ENCODE data around the gene TEX101.
"Not testable (repeated sequence)": the region's sequence is repeated elsewhere in the genome, so short reads cannot be mapped to it uniquely, and the experiment has no call there.

Gene TEX101, protein sequence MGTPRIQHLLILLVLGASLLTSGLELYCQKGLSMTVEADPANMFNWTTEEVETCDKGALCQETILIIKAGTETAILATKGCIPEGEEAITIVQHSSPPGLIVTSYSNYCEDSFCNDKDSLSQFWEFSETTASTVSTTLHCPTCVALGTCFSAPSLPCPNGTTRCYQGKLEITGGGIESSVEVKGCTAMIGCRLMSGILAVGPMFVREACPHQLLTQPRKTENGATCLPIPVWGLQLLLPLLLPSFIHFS

GRCh38 chr19:43414554-43414953 is at the start of gene TEX101:
Gene TEX101, plus strand, starts transcription at chr19:43414890. Its CDS starts 1,030 bp downstream, at chr19:43415920.
- DNase-seq (ENCODE audit: low read depth): no peak

GRCh38 chr19:43365677-43366076 is 49.0 kb upstream of the TEX101 start:
- not testable (repeated sequence) for DNase-seq (ENCODE audit: low read depth)

- DNase-seq (ENCODE audit: low read depth): no peak
Observed at GRCh38 chr19:43367822-43368221, 46.9 kb upstream of the TEX101 start.

DNA sequence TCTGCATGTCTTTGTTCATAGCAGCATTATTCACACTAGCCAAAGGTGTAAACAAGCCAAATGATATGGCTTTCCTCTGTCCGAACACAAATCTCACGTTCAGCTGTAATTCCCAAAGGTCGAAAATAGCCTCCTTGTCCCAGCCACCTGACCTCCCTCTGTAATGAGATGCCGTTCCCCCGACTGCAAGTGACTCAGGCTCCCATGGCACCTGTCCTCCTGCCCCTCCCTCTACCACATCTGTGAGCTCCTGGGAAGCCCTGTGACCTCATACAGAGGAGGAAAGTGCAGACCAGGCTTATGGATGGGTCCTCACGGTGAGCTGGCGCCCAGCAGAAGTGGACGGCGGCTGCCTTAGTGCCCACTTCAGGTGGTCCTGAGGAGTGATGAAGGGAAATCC is 45.8 kb upstream of the TEX101 start:
- not testable (repeated sequence) for DNase-seq (ENCODE audit: low read depth)

DNA sequence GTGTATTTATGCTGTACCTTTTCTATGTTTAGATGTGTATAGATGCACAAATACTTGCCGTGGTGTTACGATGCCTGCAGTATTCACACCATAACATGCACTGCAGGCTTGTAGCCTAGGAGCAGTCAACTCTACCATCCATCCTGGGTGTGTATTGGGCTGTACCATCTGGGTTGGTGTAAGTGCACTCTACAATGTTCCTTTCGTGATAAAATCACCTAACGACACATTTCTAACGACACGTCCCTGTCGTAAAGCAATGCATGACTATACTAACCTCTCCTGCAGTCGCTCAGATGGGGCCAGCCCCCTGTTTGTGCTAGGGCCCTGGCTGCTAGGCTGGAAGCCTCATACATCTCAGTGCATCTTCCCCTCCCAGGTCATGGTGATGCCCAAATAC is 42.8 kb upstream of the TEX101 start:
- no peak for DNase-seq (ENCODE audit: low read depth)

GRCh38 chr19:43372462-43372861 is 42.2 kb upstream of the TEX101 start:
- no peak for DNase-seq (ENCODE audit: low read depth)

- DNase-seq (ENCODE audit: low read depth): not testable (repeated sequence)
Observed at GRCh38 chr19:43377624-43378023, 37.1 kb upstream of the TEX101 start.

DNA sequence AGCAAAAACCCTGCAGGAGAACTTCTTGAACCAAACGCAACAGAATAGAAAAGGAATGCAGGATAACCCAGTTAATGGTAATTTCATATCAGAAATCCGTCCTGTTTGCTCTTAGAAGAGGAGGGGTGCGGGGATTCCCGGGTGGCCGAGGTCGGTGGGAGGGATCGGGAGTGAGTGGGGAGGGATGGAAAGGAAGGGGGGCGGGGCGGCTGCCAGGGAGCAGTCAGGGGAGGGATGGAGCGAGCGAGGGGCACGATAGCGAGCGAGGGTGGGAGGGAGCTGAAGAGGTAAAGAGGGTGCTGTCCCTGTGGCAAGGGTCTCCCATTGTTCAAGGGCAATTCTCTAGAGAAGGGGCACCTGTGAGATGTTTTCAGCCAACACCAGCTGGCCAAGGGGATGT is 34.7 kb upstream of the TEX101 start:
- DNase-seq (ENCODE audit: low read depth): no peak

DNA sequence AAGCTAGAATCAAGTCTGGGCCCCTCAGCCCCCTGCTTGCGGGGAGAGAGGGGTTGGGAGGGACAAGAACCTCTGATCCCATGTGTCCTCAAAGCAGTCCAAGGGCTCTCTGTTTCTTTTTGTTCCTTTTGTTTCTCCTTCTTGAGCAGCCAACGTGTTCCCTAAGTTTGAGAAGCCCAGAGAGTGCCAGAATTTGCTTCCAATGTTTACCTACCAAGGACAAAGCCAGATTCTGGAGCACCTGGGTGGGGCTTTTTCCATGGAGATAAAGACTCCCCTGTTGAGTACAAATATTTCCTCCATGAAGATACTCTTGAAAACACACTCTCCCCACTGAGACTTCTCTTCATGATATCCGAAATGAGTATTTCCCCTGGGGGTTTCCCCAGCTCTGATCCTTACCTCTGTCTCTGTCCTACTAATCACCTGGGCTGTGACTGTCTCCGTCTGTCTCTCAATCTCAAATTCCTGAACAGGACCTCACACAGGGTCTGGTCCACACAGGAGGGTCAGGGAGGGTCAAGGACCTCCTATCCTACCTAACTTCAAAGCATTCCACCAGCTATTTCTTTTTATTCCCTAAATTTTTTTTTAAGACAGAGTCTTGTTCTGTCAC is 33.8 kb upstream of the TEX101 start:
- no peak for DNase-seq (ENCODE audit: low read depth)

DNA sequence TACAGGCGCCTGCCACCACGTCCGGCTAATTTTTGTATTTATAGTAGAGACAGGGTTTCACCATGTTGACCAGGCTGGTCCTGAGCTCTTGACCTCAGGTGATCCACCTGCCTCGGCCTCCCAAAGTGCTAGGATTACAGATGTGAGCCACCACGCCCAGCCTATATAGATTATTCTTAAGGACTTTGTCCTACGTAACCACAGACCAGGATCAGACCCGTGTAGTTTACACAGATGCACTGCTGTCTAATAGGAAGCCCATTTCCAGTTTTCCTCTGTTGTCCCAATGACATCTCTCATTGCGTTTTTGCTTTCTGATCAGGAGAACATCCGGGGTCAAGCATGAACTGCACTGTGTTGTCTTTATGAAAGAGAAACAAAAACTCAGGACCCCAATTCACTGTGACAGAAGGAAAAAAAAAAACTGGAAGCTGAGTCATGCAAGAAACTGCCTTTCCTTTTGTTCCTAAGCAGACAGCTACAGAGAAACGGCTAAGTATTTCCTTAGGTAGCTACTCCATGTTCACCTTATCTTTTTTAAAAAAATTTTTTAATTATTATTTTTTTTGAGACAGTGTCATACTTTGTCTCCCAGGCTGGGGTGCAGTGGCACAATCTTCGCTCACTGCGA is 32.0 kb upstream of the TEX101 start:
- DNase-seq (ENCODE audit: low read depth): not testable (repeated sequence)

DNA sequence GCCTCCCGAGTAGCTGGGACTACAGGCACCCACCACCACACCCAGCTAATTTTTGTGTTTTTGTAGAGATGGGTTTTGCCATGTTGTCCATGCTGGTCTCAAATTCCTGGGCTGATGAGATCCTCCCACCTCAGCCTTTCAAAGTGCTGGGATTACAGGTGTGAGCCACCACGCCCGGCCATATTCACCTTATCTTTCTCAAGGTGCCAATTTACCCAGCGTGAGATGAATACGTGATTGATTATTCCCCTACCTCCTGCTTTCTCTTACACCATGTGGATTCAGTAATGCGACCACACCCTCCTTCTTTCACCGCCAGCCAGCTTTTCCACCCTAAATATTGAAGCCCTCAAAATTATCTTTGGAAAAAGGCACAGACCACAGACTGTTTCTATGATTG is 31.4 kb upstream of the TEX101 start:
- not testable (repeated sequence) for DNase-seq (ENCODE audit: low read depth)

DNA sequence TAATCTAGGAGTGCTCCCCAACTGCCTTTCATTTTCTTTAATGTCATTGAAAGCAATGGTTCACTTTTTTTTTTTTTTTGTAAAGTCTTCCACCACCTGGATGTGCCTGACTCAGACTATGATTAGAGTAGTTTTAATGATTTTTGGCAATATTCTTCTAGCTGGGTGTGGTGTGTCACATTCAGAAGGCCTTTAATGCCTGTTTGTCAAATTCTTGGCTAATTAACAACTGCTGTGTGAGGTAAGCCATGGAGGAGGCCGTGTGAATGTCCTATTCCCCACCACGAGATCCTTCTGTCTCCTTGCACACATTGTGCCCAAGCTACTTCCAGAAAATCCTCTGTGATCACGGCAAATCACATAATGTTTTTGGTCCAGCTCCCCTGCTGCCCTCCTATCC is 30.9 kb upstream of the TEX101 start:
- DNase-seq (ENCODE audit: low read depth): not testable (repeated sequence)

DNA sequence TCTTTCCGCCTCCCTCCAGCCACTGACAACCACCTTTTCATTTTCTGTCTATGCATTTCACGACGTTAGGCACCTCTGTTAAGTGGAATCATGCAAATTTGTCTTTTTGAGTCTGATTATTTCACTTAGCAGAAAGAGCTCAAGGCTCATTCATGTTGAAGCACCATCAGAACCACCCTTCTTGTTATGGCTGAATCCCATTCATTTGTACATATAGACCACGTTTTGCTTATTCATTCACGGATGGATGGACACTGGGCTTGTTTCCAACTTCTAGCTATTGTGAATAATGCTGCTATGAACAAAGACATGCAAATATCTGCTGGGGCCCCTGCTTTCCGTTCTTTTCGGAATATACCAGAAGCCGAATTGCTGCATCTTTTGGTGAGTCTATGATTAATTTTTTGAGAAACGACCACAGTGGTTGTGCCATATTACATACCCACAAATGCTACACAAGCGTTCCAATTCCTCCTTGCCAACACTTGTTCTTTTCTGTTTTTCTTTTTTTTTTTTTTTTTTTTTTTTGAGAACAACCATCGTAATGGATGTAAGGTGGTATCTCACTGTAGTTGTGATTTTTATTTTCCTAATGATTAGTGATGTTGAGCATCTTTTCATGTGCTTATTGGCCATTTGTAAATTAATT is 23.7 kb upstream of the TEX101 start:
- not testable (repeated sequence) for DNase-seq (ENCODE audit: low read depth)

GRCh38 chr19:43391552-43391935 is 23.1 kb upstream of the TEX101 start:
- not testable (repeated sequence) for DNase-seq (ENCODE audit: low read depth)

DNA sequence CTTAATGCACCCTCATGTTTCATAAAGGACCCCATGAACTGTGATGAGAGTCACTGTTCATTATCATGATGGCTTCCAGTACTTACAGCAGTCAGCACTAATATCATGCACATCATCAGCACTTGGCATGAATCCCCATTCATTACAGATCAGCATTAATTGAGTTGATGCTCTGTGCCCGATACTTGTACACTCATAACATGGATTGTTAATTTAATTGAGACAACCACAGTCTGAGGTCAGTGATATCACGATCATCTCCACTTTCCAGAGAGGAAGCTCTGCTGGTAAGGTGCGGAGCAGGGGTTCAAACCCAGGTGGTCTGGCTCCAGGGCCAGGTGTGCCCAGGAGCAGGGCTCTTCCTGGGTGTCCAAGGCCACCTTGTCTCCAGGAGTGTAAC is 21.2 kb upstream of the TEX101 start:
- not testable (repeated sequence) for DNase-seq (ENCODE audit: low read depth)

GRCh38 chr19:43395561-43395960 is 19.1 kb upstream of the TEX101 start:
- no peak for DNase-seq (ENCODE audit: low read depth)

GRCh38 chr19:43406297-43406696 is 8.4 kb upstream of the TEX101 start:
- no peak for DNase-seq (ENCODE audit: low read depth)

DNA sequence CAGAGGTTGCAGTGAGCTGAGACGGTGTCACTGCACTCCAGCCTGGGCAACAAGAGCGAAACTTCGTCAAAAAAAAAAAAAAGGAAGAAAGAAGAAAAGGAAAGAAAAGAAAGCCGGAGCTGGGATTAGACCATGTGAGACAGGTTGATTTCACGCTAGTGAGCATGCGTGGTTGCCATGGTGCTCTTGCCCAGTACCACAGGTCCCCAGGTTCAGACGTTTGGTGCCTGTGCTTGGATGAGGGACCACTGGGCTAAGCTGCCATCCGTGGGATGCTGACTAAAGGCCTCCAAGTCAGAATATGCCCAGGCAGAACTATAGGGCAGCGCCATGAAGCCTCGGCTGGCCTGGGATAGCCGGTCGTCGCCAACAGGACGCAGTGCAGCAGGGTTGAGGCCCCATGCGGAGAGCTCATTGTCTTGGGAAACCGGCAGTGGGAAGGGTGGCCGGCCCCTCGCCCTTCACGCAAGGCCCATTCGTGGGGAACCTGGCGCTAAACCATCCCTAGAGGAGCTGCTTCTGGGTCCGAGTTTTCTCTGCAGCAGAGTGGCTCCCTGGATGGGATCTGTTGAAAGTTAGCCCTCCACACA is 7.2 kb upstream of the TEX101 start:
- DNase-seq (ENCODE audit: low read depth): no peak

DNA sequence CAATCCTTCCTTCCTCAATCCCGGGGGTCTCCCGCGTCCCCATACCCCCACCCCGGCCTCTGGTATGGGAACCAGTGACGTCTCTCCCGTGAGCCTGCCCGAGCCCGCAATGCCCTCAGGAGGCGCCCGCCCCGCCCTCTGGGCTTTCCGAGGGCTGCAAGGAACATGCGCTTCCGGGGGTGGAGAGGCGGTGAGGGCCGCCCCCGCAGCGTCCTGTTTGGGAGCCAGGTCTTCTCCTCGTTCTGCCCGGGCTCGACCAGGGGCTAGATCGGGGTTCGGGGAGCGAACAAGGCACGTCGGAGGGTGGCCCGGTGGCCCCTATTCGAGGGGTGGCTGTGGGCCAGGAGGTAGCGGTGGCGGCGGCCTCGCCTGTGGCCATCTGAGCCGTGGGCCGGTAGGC is 6.6 kb upstream of the TEX101 start:
- no peak for DNase-seq (ENCODE audit: low read depth)

DNA sequence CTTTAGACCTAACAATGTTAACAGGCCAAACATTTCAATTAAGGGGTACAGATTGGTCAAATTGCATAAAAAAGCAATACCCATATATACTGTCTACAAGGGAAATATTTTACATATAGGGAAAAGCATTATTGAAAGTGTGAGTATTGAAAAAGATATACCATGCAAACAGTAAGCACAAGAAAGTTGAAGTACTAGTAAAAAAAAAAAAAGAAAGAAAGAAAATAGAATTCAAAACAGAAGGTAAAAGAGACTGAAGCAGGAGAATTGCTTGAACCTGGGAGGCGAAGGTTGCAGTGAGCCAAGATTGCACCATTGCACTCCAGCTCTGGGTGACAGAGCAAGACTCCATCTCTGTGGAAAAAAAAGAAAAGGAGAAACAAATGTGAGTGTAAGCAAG is 5.3 kb upstream of the TEX101 start:
- no peak for DNase-seq (ENCODE audit: low read depth)

DNA sequence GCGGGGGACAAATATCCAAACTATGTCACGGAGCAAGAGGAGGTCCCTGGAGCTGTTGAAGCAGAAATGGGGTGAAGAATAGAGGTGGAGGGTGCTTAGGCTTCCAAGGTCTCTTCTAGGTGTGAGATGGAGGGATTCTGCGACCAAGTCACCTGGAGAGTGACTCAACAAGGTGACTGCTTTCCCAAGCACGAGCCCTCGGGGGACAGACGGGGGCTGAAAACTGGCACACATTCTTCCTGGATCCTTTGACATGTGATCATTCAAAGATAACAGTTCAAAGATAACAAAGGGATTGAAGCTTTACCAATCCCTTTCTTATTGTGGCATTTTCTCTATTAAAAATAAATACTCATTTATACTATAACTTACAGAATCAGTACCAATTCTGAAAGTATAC is 2.2 kb upstream of the TEX101 start:
- DNase-seq (ENCODE audit: low read depth): no peak

DNA sequence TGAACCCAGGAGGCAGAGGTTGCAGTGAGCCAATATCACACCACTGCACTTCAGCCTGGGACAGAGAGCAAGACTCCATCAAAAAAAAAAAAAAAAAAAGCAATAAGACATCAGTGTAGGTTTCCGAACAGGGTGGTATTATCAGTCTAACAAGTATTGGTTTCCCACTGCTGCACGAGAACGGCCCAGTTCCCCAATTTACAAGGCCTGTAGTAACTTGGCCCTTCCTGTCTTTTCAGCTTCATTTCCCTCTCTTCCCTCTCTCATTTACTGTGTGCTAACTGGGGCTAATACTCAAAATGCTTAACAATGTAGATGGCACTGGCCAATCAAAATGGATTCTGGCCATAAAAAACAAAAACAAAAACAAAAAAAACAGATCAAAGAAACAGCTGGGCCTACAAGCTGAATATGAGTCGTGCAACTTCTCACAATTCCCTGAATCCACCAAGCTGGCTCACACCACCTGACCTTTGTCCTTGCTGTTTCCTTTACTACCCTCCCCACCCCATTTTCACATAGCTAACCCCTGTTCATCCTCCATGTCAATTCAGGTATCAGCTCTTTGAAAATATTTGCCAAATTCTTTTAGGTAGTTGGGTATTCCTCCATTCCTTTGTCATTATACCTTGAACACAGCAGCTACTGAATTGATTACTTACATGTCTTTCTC is 2.4 kb downstream of the TEX101 start:
- DNase-seq (ENCODE audit: low read depth): no peak
